Measurements from ENCODE around the gene PNCK.

Gene PNCK

GRCh38 chrX:153640045-153640686 is 33.4 kb downstream of the PNCK start:
- no peak for DNase-seq

DNA sequence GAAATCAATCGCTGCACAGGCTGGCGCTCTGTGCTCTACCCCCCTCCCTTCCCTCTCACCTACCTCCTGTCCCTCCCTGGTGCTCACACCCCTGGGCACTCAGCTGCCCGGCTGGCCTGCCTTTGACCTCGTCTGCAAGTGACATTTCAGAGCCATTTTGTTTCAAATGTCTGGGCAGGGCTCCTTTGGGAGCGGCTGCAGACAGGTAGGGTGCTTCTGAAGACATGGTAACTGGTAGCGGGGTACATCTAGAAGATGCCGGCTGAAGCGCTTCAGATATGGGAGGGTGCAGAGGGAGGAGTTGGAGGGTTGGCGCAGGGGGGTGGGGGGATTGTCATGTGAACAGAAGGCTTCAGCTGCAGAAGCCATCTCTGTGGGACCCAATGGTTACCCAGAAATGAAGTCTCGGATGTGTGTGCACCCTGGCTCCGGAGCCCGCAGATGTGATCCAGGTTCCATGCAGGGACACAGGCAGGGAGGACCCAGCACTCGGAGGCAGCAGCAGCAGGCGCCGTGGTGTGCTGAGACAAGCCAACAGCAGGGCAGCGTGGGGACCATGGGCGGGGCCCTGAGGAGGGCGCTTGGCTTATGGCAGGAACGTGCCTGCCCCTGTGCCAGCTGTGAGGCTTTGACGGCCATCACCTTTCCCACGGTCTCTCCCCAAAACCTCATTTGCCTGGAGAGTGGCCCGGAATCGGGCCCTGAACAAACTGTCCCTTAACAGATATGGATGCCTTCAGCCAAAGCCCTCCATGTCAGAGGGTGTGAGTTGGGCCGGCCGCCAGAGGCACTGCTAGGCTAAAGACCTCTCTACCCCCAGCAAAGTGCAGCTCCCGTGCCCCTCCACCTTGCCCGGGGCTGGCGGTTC is 34.2 kb downstream of the PNCK start:
- no peak for DNase-seq

- DNase-seq = no peak
These were observed 35.0 kb downstream of the PNCK start for GRCh38 chrX:153638436-153639176.

DNA sequence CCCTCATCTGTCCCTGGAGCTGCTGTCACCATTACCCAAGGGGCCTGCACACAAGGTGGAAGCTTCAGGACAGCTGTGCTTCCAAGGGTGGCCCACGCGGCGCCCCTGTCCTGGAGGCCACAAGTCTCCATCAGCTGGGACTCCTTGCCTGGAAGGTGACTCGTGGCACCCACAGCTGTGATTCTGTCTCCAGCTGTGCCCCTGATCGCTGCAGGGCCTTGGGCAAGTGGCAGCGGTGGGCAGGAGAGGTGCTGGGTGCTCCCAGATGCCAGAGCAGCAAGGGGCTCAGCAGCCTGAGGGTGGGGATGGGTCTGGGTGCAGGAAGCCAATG is 35.6 kb downstream of the PNCK start:
- no peak for DNase-seq

DNA sequence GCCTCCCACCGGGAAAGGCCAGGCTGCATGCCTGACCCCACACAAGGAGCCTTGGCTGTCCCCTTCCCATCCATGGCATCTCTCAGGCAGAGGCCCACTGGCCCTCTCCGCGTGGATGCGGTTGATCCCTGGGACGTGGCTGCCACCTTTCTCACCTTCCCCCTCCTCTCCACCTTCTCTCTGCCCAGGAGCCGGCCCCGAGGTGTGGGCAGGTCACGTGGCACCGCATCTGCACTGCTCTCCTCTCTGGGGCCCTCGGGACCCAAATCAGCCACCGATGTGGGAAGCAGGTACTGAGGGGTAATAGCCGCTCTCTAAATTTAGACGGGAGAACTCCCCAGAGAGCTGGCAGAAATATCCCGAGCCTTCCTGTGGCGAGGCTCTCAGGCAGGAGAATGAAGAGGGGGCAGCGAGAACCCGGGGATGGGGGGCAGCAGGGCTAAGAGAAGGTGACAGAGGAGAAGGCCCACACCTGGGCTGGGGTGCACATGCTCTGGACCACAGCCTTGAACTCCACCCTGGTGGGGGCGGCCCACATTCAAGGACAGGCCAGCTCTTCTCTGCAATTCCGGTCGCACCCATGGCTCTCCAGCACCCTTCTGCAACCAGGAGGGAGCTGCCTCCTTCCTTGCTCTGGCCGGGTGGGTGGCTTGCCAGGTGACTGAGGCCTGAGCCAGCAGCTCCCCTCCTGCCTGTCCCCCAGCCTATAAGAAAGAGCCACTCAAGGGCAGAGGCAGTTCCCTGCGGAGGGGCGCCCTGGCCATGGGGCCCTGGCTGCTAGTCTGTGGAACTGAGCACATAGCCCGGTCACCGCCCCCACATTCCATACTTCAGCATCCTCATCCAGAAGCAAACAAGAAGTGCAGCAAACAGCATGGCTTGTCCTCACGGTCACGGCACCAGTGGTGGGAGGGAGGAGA is 36.2 kb downstream of the PNCK start:
- DNase-seq = no peak

- no peak for DNase-seq
These were observed 36.9 kb downstream of the PNCK start for GRCh38 chrX:153636716-153637115.

DNA sequence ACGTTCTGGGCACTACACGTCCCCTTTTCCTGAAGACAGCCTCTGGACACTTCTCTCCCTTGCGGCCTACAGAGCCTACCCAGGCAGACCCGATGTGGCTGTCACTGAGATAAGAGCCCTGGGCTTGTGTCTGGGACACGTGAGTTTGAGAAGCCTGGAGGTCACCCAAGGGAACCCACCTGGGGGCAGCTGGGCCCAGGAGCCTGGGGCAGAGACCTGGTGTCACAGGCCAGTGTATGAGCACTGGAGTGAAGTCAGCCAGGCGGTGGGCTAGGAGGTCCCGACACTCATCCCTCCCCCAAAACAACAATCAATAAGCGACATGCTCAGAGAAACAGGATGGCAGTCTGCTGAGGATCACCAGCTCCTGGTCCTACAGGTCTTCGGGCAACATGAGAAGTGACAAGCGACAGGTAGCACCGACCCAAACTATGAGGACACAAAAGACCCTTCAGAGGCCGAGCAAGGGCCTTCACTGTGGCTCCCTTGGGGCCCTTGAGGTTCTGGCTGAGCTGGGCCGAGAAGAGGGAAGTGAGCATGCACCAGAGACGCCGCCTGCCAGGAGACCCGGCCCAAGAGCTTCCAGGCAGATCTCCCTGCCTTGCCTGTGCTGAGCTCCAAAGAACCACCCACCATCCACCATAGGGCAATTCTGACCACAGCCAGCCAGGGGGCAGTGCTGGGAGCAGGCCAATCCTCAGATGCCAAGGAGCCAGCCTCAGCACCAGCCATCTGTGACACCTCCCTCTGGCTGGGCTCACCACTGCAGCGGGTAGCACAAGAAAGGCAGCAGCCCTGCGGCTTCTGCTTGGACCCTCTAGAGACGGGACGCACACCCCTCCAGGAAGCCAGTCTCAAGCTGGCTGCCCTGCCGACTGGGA is 37.6 kb downstream of the PNCK start:
- DNase-seq = no peak

- DNase-seq = no peak
These were observed 38.2 kb downstream of the PNCK start for GRCh38 chrX:153635388-153635787.

DNA sequence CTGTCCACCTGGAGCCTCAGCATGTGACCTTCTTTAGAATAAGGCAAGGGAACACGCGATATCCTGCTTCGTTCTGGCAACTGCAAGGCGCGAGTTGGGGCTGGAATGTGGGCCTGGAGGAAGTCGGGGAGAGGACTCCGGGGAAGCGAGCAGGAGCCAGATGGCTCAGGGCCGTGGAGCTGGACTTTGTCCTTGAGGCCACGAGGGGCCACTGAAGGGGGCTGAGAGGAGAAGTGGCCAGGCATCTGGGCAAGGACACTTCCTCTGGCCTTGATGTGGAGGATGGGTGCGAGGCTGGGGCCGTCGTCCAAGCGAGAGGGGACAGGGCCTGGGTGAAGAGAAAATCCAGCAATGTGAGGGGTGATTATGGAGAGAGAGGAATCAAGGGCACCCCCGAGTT is 38.8 kb downstream of the PNCK start:
- DNase-seq = no peak

DNA sequence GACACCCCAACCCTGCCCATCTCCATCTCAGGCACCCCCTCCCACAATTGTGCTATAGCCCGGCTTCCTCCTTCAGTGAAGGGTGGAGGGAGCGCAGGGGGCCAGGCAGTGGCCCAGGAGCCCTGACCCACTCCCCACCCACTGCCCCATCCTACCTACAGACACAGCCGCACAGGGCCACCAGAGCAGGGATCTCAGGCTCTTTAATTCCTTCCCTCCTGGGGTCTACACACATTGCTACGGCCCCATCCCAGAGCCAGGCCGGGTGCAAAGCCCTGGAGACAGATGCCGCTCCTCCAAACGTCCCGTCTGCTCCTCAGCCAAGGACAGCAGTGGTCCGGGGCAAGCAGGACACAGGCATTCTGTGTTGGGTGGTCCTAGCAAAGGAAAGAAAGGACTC is 39.4 kb downstream of the PNCK start:
- no peak for DNase-seq

DNA sequence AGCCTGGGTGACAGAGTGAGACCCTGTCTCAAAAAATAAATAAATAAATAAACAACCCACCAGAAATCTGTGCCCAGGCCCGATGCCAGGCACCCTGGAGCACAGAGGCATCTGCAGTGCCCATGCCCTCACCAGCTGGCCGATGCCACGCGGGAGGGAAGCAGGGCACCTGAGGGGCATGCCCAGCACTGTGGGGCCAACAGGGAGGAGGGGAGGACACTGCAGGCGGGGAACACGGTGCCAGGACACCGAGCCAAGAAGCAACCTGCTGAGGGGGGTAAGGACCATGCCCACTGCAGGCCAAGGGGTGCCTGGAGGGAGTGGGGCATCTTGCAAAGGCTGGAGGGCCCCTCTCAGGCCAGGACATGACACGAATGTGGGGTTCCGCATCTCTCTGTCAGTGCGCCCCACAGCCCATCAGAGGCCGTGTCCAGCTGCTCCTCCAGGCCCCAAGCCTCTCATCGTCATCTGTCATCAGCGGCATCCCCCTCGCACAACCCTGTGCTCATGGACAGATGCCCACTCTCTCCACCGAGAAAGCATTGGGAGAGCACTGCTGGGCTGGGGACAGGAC is 39.9 kb downstream of the PNCK start:
- no peak for DNase-seq

GRCh38 chrX:153633048-153633447 is 40.6 kb downstream of the PNCK start:
- DNase-seq = no peak

- DNase-seq = no peak
These were observed 41.0 kb downstream of the PNCK start for GRCh38 chrX:153632595-153632946.

- DNase-seq = no peak
These were observed 41.6 kb downstream of the PNCK start for GRCh38 chrX:153631907-153632594.

- DNase-seq = no peak
These were observed 42.3 kb downstream of the PNCK start for GRCh38 chrX:153631346-153631745.

GRCh38 chrX:153628665-153629064 is 44.9 kb downstream of the PNCK start:
- no peak for DNase-seq

DNA sequence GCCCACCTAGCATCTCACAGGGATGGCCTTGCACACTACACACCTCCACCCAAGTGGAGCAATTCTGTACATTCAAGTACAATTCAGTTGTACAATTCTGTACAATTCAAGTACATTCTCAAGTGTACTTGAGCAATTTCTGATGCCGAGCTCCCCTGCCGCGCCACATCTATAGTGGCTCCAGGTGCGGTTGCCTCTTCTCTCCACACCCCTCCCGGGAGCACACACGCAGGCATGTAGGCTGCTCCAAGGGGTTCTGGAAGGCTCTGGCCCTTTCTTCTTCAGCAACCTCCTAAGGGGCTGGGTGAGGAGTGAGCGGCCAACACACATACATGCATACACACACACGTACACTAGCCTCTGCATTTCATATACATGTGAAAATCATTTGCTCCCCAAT is 45.5 kb downstream of the PNCK start:
- no peak for DNase-seq

DNA sequence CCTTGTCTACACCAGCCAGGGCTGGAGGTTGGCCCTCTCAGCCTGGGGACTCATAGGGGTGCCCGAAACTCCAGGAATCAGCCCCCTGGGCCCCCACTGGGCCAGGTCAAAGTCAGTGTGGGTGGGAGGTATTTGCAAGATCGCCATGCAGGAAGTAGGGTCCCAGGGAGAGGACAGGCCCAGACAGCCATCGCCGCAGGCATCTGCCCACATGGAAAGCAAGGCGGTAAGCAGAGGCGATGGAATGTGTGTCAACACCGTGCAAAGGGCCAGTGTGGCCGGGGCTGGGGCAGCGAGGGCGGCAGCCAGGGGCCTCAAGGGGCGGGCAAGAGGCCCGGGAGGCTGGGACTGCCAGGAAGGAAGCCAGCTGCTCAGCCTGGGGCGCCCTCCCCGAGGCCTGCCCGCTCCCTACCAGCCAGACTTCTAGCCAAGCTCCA is 45.9 kb downstream of the PNCK start:
- no peak for DNase-seq

- DNase-seq = no peak
These were observed 46.5 kb downstream of the PNCK start for GRCh38 chrX:153626863-153627674.
